ENCODE data around the gene RAPGEFL1.
"Not testable (repeated sequence)": the region's sequence is repeated elsewhere in the genome, so short reads cannot be mapped to it uniquely, and the experiment has no call there.

The RAPGEFL1 gene

GRCh38 chr17:40182606-40183005, 5.3 kb downstream of the RAPGEFL1 start:
- Histone ChIP-seq H3K27me3 (ENCODE audit: control insufficient read depth, insufficient read depth, low read length, poor library complexity, severe bottlenecking) (no peaks in the 10 kb centered on the region), H3K4me3 (ENCODE audit: insufficient read depth, low read depth, low read length) (no peak overlapping the region), H3K36me3 (ENCODE audit: control insufficient read depth, insufficient read depth, low read length) (no peaks in the 10 kb centered on the region), H3K4me1 (ENCODE audit: control insufficient read depth, insufficient read depth, low read length) (no peaks in the 10 kb centered on the region), H3K9me3 (ENCODE audit: control insufficient read depth, low read length) (no peaks in the 10 kb centered on the region), H3K27ac (ENCODE audit: insufficient read depth, low read depth, low read length, poor library complexity, severe bottlenecking) (no peak overlapping the region)
- WGBS, 2 experiments = 95 to 97% methylated on average over 6 of the region's 6 CpGs

GRCh38 chr17:40187238-40187637, 10.0 kb downstream of the RAPGEFL1 start:
- H3K4me3 ChIP-seq (ENCODE audit: insufficient read depth, low read depth, low read length) = no peak overlapping the region
- WGBS, 2 experiments = 88 to 92% methylated on average over 3 of the region's 3 CpGs
- no peak overlapping the region for H3K27ac ChIP-seq (ENCODE audit: insufficient read depth, low read depth, low read length, poor library complexity, severe bottlenecking)
- H3K36me3 ChIP-seq (ENCODE audit: control insufficient read depth, insufficient read depth, low read length) = no peaks in the 10 kb centered on the region
- H3K9me3 ChIP-seq (ENCODE audit: control insufficient read depth, low read length) = no peaks in the 10 kb centered on the region
- H3K4me1 ChIP-seq (ENCODE audit: control insufficient read depth, insufficient read depth, low read length) = no peaks in the 10 kb centered on the region
- peaks cover 8% of the 10 kb centered on the region for H3K27me3 ChIP-seq (ENCODE audit: control insufficient read depth, insufficient read depth, low read length, poor library complexity, severe bottlenecking)

- peaks cover 8% of the 10 kb centered on the region for H3K27me3 ChIP-seq (ENCODE audit: control insufficient read depth, insufficient read depth, low read length, poor library complexity, severe bottlenecking)
- 93 to 95% methylated on average over 6 of the region's 6 CpGs for WGBS, 2 experiments
- no peak overlapping the region for H3K27ac ChIP-seq (ENCODE audit: insufficient read depth, low read depth, low read length, poor library complexity, severe bottlenecking)
Measured at GRCh38 chr17:40188694-40189093, 11.4 kb downstream of the RAPGEFL1 start.

GRCh38 chr17:40190197-40191021, 13.1 kb downstream of the RAPGEFL1 start:
- Histone ChIP-seq H3K36me3 (ENCODE audit: control insufficient read depth, insufficient read depth, low read length) (no peaks in the 10 kb centered on the region), H3K9me3 (ENCODE audit: control insufficient read depth, low read length) (no peaks in the 10 kb centered on the region), H3K27me3 (ENCODE audit: control insufficient read depth, insufficient read depth, low read length, poor library complexity, severe bottlenecking) (peaks cover 8% of the 10 kb centered on the region), H3K27ac (ENCODE audit: insufficient read depth, low read depth, low read length, poor library complexity, severe bottlenecking) (no peak overlapping the region), H3K4me1 (ENCODE audit: control insufficient read depth, insufficient read depth, low read length) (no peaks in the 10 kb centered on the region), H3K4me3 (ENCODE audit: insufficient read depth, low read depth, low read length) (peak overlapping the region; percentile 40)
- 52 to 55% methylated on average over 15 of the region's 15 CpGs for WGBS, 2 experiments

More at GRCh38 chr17:40188694-40189093, 11.4 kb downstream of the RAPGEFL1 start:
- Histone ChIP-seq H3K4me3 (ENCODE audit: insufficient read depth, low read depth, low read length) (no peak overlapping the region), H3K4me1 (ENCODE audit: control insufficient read depth, insufficient read depth, low read length) (no peaks in the 10 kb centered on the region), H3K9me3 (ENCODE audit: control insufficient read depth, low read length) (no peaks in the 10 kb centered on the region), H3K36me3 (ENCODE audit: control insufficient read depth, insufficient read depth, low read length) (no peaks in the 10 kb centered on the region)

GRCh38 chr17:40191237-40192208, 14.3 kb downstream of the RAPGEFL1 start:
- 3% methylated on average over 60 of the region's 60 CpGs for WGBS, 2 experiments
- H3K27ac ChIP-seq (ENCODE audit: insufficient read depth, low read depth, low read length, poor library complexity, severe bottlenecking) = no peak overlapping the region
- H3K4me1 ChIP-seq (ENCODE audit: control insufficient read depth, insufficient read depth, low read length) = no peaks in the 10 kb centered on the region
- peak overlapping the region; percentile 40 for H3K4me3 ChIP-seq (ENCODE audit: insufficient read depth, low read depth, low read length)
- H3K9me3 ChIP-seq (ENCODE audit: control insufficient read depth, low read length) = no peaks in the 10 kb centered on the region
- H3K27me3 ChIP-seq (ENCODE audit: control insufficient read depth, insufficient read depth, low read length, poor library complexity, severe bottlenecking) = peaks cover 8% of the 10 kb centered on the region
- no peaks in the 10 kb centered on the region for H3K36me3 ChIP-seq (ENCODE audit: control insufficient read depth, insufficient read depth, low read length)

- Histone ChIP-seq H3K27me3 (ENCODE audit: control insufficient read depth, insufficient read depth, low read length, poor library complexity, severe bottlenecking) (peaks cover 8% of the 10 kb centered on the region), H3K36me3 (ENCODE audit: control insufficient read depth, insufficient read depth, low read length) (no peaks in the 10 kb centered on the region), H3K27ac (ENCODE audit: insufficient read depth, low read depth, low read length, poor library complexity, severe bottlenecking) (no peak overlapping the region), H3K9me3 (ENCODE audit: control insufficient read depth, low read length) (no peaks in the 10 kb centered on the region), H3K4me1 (ENCODE audit: control insufficient read depth, insufficient read depth, low read length) (no peaks in the 10 kb centered on the region), H3K4me3 (ENCODE audit: insufficient read depth, low read depth, low read length) (no peak overlapping the region)
- WGBS, 2 experiments = 93% methylated on average over 2 of the region's 2 CpGs
Measured at GRCh38 chr17:40192961-40193360, 15.7 kb downstream of the RAPGEFL1 start.

- Histone ChIP-seq H3K27me3 (ENCODE audit: control insufficient read depth, insufficient read depth, low read length, poor library complexity, severe bottlenecking) (peaks cover 8% of the 10 kb centered on the region), H3K4me3 (ENCODE audit: insufficient read depth, low read depth, low read length) (no peak overlapping the region), H3K36me3 (ENCODE audit: control insufficient read depth, insufficient read depth, low read length) (no peaks in the 10 kb centered on the region), H3K27ac (ENCODE audit: insufficient read depth, low read depth, low read length, poor library complexity, severe bottlenecking) (no peak overlapping the region), H3K9me3 (ENCODE audit: control insufficient read depth, low read length) (no peaks in the 10 kb centered on the region), H3K4me1 (ENCODE audit: control insufficient read depth, insufficient read depth, low read length) (no peaks in the 10 kb centered on the region)
- WGBS, 2 experiments = 73 to 93% methylated on average over 1 to 2 of the region's 2 CpGs
Measured at GRCh38 chr17:40194821-40195220, 17.6 kb downstream of the RAPGEFL1 start.

- Histone ChIP-seq H3K36me3 (ENCODE audit: control insufficient read depth, insufficient read depth, low read length) (no peaks in the 10 kb centered on the region), H3K9me3 (ENCODE audit: control insufficient read depth, low read length) (no peaks in the 10 kb centered on the region), H3K4me3 (ENCODE audit: insufficient read depth, low read depth, low read length) (no peak overlapping the region), H3K27ac (ENCODE audit: insufficient read depth, low read depth, low read length, poor library complexity, severe bottlenecking) (no peak overlapping the region), H3K27me3 (ENCODE audit: control insufficient read depth, insufficient read depth, low read length, poor library complexity, severe bottlenecking) (no peaks in the 10 kb centered on the region), H3K4me1 (ENCODE audit: control insufficient read depth, insufficient read depth, low read length) (no peaks in the 10 kb centered on the region)
- WGBS, 2 experiments = 90 to 92% methylated on average over 1 of the region's 1 CpG
Measured at GRCh38 chr17:40197550-40197949, 20.3 kb downstream of the RAPGEFL1 start.

- WGBS, 2 experiments = 90 to 91% methylated on average over 8 of the region's 8 CpGs
- H3K4me3 ChIP-seq (ENCODE audit: insufficient read depth, low read depth, low read length) = not testable (repeated sequence)
Measured at GRCh38 chr17:40197965-40198456, 20.7 kb downstream of the RAPGEFL1 start.

GRCh38 chr17:40198576-40198975, 21.3 kb downstream of the RAPGEFL1 start:
- 89 to 93% methylated on average over 5 of the region's 5 CpGs for WGBS, 2 experiments

More at GRCh38 chr17:40197965-40198456, 20.7 kb downstream of the RAPGEFL1 start:
- not testable (repeated sequence) for H3K27ac ChIP-seq (ENCODE audit: insufficient read depth, low read depth, low read length, poor library complexity, severe bottlenecking); H3K36me3 ChIP-seq (ENCODE audit: control insufficient read depth, insufficient read depth, low read length); H3K4me1 ChIP-seq (ENCODE audit: control insufficient read depth, insufficient read depth, low read length); H3K27me3 ChIP-seq (ENCODE audit: control insufficient read depth, insufficient read depth, low read length, poor library complexity, severe bottlenecking); H3K9me3 ChIP-seq (ENCODE audit: control insufficient read depth, low read length)

More at GRCh38 chr17:40198576-40198975, 21.3 kb downstream of the RAPGEFL1 start:
- Histone ChIP-seq H3K4me3 (ENCODE audit: insufficient read depth, low read depth, low read length) (no peak overlapping the region), H3K36me3 (ENCODE audit: control insufficient read depth, insufficient read depth, low read length) (no peaks in the 10 kb centered on the region), H3K27ac (ENCODE audit: insufficient read depth, low read depth, low read length, poor library complexity, severe bottlenecking) (no peak overlapping the region), H3K9me3 (ENCODE audit: control insufficient read depth, low read length) (no peaks in the 10 kb centered on the region), H3K4me1 (ENCODE audit: control insufficient read depth, insufficient read depth, low read length) (no peaks in the 10 kb centered on the region), H3K27me3 (ENCODE audit: control insufficient read depth, insufficient read depth, low read length, poor library complexity, severe bottlenecking) (no peaks in the 10 kb centered on the region)

All from ectodermal cell (in vitro differentiated cells).